ENCODE data around the gene SULT6B1.
"Not testable (repeated sequence)": the region's sequence is repeated elsewhere in the genome, so short reads cannot be mapped to it uniquely, and the experiment has no call there.

The SULT6B1 gene

GRCh38 chr2:37205689-37206341, 17.3 kb upstream of the SULT6B1 start:
- ChIA-PET POLR2A (no interaction called here), CTCF (no interaction called here)
- DNase-seq (ENCODE audit: extremely low spot score) = no peak
- no peak for TF ChIP-seq CTCF (IDR thresholded peaks at IDR 0.05; ENCODE audit: control extremely low read depth, extremely low read depth, low read depth, missing control alignments)

GRCh38 chr2:37205071-37205661, 16.7 kb upstream of the SULT6B1 start:
- CTCF ChIA-PET; DNase-seq (ENCODE audit: extremely low spot score); POLR2A ChIA-PET: not testable (repeated sequence)

- TF ChIP-seq CTCF (IDR thresholded peaks at IDR 0.05; ENCODE audit: control extremely low read depth, extremely low read depth, low read depth, missing control alignments) = no peak
- no peak for DNase-seq (ENCODE audit: extremely low spot score)
- CTCF ChIA-PET = interaction anchor here (1.4 kb wide), 1 partner anchor 10 kb away, joined by 4 read pairs; no protein-coding TSS in a partner anchor
- POLR2A ChIA-PET = no interaction called here
Observed at GRCh38 chr2:37203708-37204107, 15.2 kb upstream of the SULT6B1 start.

- CTCF ChIA-PET = interaction anchor here (1.0 to 1.6 kb wide), 3 partner anchors 9 to 17 kb away, joined by 4 read pairs; no protein-coding TSS in a partner anchor
- no peak for TF ChIP-seq CTCF (IDR thresholded peaks at IDR 0.05; ENCODE audit: control extremely low read depth, extremely low read depth, low read depth, missing control alignments)
- DNase-seq (ENCODE audit: extremely low spot score) = no peak
- POLR2A ChIA-PET = interaction anchor here (0.7 kb wide), 1 partner anchor 1542 kb away, joined by 8 read pairs; no protein-coding TSS in a partner anchor
Observed at GRCh38 chr2:37201766-37202165, 13.3 kb upstream of the SULT6B1 start.

GRCh38 chr2:37201208-37201607, 12.7 kb upstream of the SULT6B1 start:
- ChIA-PET POLR2A (no interaction called here), CTCF (interaction anchor here (1.0 to 1.6 kb wide), 4 partner anchors 8 to 33 kb away, joined by 4 read pairs; no protein-coding TSS in a partner anchor)
- no peak for DNase-seq (ENCODE audit: extremely low spot score)
- no peak for TF ChIP-seq CTCF (IDR thresholded peaks at IDR 0.05; ENCODE audit: control extremely low read depth, extremely low read depth, low read depth, missing control alignments)

GRCh38 chr2:37198681-37199065, 10.2 kb upstream of the SULT6B1 start:
- no peak for TF ChIP-seq CTCF (IDR thresholded peaks at IDR 0.05; ENCODE audit: control extremely low read depth, extremely low read depth, low read depth, missing control alignments)
- CTCF ChIA-PET = interaction anchor here (0.9 to 1.0 kb wide), 3 partner anchors 30 to 57 kb away, joined by 3 to 4 read pairs (median 3); no protein-coding TSS in a partner anchor
- no peak for DNase-seq (ENCODE audit: extremely low spot score)
- POLR2A ChIA-PET = no interaction called here

Measured in GM10248 (cell line).